NCI-H446 (cell line): ENCODE data around the gene EVX2.

Experiments used
- DNase-seq, 2 experiments: peaks; one replicate each; lab custom pipeline; 2025; lab: John Stamatoyannopoulos, UW

Gene EVX2

GRCh38 chr2:176107731-176108181, 24.0 kb upstream of the EVX2 start:
- DNase-seq, result no peak

GRCh38 chr2:176106581-176107539, 23.1 kb upstream of the EVX2 start, which contains the start of gene HOXD11:
HOXD11 (plus strand) TSS chr2:176107280; CDS start chr2:176107356, 76 bp downstream.
- DNase-seq, result no peak

GRCh38 chr2:176105730-176106580, 22.2 kb upstream of the EVX2 start:
- DNase-seq, result no peak

GRCh38 chr2:176105078-176105729, 21.4 kb upstream of the EVX2 start:
- no peak for DNase-seq

- DNase-seq, result no peak
These were observed 20.7 kb upstream of the EVX2 start for GRCh38 chr2:176104316-176105077.

- no peak for DNase-seq
These were observed 20.1 kb upstream of the EVX2 start for GRCh38 chr2:176103742-176104315.

GRCh38 chr2:176103194-176103593, 19.4 kb upstream of the EVX2 start:
- no peak for DNase-seq

- DNase-seq, result no peak
These were observed 18.6 kb upstream of the EVX2 start for GRCh38 chr2:176102309-176102866.

- no peak for DNase-seq
These were observed 18.1 kb upstream of the EVX2 start for GRCh38 chr2:176101842-176102241.

- DNase-seq, result no peak
These were observed 17.6 kb upstream of the EVX2 start for GRCh38 chr2:176101216-176101830.

- DNase-seq, result no peak
These were observed 16.9 kb upstream of the EVX2 start for GRCh38 chr2:176100547-176101140.

- no peak for DNase-seq
These were observed 16.2 kb upstream of the EVX2 start, which contains the start of gene HOXD12 for GRCh38 chr2:176099728-176100546. HOXD12 (plus strand) TSS chr2:176099795; CDS start chr2:176099802, 7 bp downstream.

- no peak for DNase-seq
These were observed 15.5 kb upstream of the EVX2 start for GRCh38 chr2:176099159-176099727.

GRCh38 chr2:176098366-176099158, 14.8 kb upstream of the EVX2 start:
- DNase-seq, result no peak

GRCh38 chr2:176097820-176098365, 14.1 kb upstream of the EVX2 start:
- DNase-seq, result no peak

- peak; percentile 58 to 81 for DNase-seq
These were observed 13.4 kb upstream of the EVX2 start for GRCh38 chr2:176096986-176097819.
